Measurements from ENCODE around the gene PDXK. TPM values are rescaled to one million over a fixed set of nuclear protein-coding genes. Genes with fewer than 3 reads are reported as not detected.

Gene PDXK
- total RNA-seq: 39.8 TPM

GRCh38 chr21:43718872-43719747, at the start of gene PDXK:
PDXK (plus strand) TSS chr21:43719129; CDS start chr21:43719295, 166 bp downstream.

GRCh38 chr21:43775795-43776430, 57.0 kb downstream of the PDXK start, which contains the start of gene CSTB:
CSTB (minus strand) TSS chr21:43776308; CDS start chr21:43776269, 39 bp downstream.

GRCh38 chr21:43789276-43790009, 70.5 kb downstream of the PDXK start, which contains the start of gene RRP1:
RRP1 (plus strand) TSS chr21:43789577; CDS start chr21:43789630, 53 bp downstream.

Small RNA genes lying within 50 kb of the gene (small RNA-seq; reads per million reads assigned to genes)
- gene AP001052.1 (ENCODE audit: low replicate concordance): not detected

Other genes starting within 250 kb of the PDXK start
- 4.1 TPM for gene HSF2BP, start 59.6 kb upstream of the PDXK start, total RNA-seq
- gene RRP1B, start 59.6 kb upstream of the PDXK start, total RNA-seq: 23.5 TPM
- 7.2 TPM for gene CSTB, start 57.2 kb downstream of the PDXK start, total RNA-seq
- gene RRP1, start 70.4 kb downstream of the PDXK start, total RNA-seq: 19.4 TPM
- gene AGPAT3, start 146.1 kb downstream of the PDXK start, total RNA-seq: 40.4 TPM